ENCODE results near the gene PCBP3.
A peak's percentile ranks its signal among the peaks of the same experiment; 100 is the strongest.
"Not testable (repeated sequence)": the region's sequence is repeated elsewhere in the genome, so short reads cannot be mapped to it uniquely, and the experiment has no call there.

PCBP3 gene

GRCh38 chr21:45954921-45955320 lies 311.4 kb downstream of the PCBP3 start:
- no peak for DNase-seq (ENCODE audit: low read depth in 2 of 3, low spot score in 1 of 3)

DNA sequence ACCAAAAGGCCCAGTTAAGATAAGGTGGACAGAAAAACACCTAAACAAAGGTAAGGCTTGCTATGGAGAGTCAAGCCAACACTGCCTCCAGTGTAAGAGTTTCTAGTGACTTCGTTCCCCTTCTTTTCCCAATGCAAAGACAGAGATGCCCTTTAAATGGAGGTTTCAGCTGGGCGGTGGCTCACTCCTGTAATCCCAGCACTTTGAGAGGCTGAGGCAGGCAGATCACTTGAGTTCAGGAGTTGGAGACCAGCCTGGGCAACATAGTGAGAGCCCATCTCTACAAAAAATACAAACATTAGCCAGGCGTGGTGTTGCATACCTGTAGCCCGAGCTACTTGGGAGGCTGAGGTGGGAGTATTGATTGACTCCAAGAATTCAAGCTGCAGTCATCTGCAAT lies 314.0 kb downstream of the PCBP3 start:
- DNase-seq (ENCODE audit: low read depth in 2 of 3, low spot score in 1 of 3), result no peak

GRCh38 chr21:45957981-45958600 lies 314.6 kb downstream of the PCBP3 start:
- no peak for DNase-seq (ENCODE audit: low read depth in 2 of 3, low spot score in 1 of 3)

GRCh38 chr21:45959182-45959581 lies 315.7 kb downstream of the PCBP3 start:
- DNase-seq (ENCODE audit: low read depth in 2 of 3, low spot score in 1 of 3), result no peak

GRCh38 chr21:45959779-45960390 lies 316.4 kb downstream of the PCBP3 start:
- DNase-seq (ENCODE audit: low read depth in 2 of 3, low spot score in 1 of 3), result no peak

- not testable (repeated sequence) for DNase-seq (ENCODE audit: low read depth in 2 of 3, low spot score in 1 of 3)
Measured at GRCh38 chr21:45961408-45961807, 317.9 kb downstream of the PCBP3 start.

- DNase-seq (ENCODE audit: low read depth in 2 of 3, low spot score in 1 of 3), result no peak
Measured at GRCh38 chr21:45962531-45963231, 319.2 kb downstream of the PCBP3 start.

DNA sequence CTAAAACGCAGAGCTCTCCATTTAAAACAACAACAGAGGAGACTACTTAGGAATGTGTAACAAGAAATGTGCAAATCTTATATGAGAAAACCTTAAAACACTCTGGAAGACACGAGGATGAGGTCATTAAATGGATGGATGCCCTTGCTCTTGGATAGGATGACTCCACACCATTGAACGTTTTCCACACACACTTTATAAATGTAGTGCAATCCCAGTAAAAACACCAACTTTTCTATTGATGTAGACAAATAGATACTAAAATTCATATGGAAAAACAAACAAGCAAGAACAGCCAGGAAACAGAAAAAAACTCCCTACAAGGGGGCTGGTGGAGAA lies 319.7 kb downstream of the PCBP3 start:
- no peak for DNase-seq (ENCODE audit: low read depth in 2 of 3, low spot score in 1 of 3)

GRCh38 chr21:45964649-45965048 lies 321.1 kb downstream of the PCBP3 start:
- no peak for DNase-seq (ENCODE audit: low read depth in 2 of 3, low spot score in 1 of 3)

- no peak for DNase-seq (ENCODE audit: low read depth in 2 of 3, low spot score in 1 of 3)
Measured at GRCh38 chr21:45965084-45965809, 321.7 kb downstream of the PCBP3 start.

- no peak for DNase-seq (ENCODE audit: low read depth in 2 of 3, low spot score in 1 of 3)
Measured at GRCh38 chr21:45966791-45967394, 323.4 kb downstream of the PCBP3 start.

DNA sequence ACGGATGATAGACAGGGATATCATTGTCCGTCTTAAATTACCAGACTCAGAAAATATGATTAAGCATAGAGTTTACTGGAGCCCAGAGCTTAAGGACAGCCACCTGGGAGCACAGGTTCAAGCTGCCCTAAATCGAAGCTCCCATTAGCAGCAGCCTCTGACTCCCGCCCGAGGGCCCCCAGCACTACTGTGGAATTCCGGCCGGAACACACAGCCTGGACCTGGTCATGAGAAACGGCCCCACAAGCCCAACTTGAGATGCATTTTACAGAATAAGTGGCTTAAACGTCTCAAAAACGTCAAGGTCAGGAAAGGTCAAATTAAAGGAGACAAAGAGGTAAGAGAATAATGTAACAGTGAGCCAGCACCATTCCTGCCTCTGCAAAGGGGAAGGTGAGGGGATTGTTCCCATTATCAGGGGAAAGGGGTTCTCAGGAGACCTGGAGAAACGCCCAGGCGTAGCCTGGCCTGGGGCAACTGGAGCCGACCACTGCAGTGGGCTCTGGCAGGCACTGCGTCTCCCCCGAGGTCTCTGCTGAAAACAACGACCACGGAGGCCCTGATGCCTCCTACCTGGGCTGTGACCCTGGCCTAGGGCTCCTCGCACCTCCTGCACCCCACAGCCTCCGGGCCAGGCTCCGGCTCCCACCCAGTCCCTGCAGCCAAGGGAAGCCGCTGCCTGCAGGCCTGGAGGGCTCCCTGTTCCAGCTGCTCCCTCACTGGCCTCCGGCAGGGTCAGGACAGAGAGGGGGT lies 326.6 kb downstream of the PCBP3 start:
- DNase-seq (ENCODE audit: low read depth in 2 of 3, low spot score in 1 of 3), result no peak

GRCh38 chr21:45970674-45971615 lies 327.4 kb downstream of the PCBP3 start:
- peak; percentile 23 to 41 (median 34) for DNase-seq (ENCODE audit: low read depth in 2 of 3, low spot score in 1 of 3)

DNA sequence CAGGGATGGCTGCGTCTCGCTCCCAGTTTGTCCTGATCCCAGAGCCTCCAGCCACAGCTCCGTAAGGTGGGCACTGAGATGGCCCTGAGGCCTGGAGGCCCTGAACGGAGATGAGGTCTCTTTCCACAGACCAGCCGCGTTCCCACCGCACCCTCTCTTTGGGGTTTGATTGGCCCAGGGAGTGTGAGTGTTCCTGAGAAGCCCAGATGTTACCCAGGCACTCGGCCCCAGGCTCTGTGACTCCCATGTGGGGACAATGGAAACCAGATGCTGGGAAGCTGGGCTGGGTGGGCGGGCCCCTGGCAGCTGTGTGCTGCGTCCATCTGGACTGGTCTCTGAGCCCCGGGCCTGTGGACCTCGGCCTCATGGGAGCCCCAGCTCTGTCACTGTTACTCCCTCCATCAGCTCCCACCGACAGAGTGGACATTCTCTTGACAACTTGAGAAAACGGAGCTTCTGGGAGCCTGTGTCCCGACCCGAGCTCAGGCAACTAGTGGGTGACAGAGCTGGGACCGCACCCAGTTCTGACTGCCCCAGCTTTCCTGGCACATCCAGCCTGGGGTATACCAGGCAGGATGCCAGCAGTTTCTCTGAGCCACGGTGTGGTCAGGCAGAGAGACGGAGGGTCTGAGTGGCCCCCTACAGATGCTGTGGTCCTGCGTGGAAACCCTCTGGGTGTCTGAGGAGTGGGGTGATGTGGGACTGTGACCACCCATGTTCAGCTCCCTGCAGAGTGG lies 328.3 kb downstream of the PCBP3 start:
- no peak for DNase-seq (ENCODE audit: low read depth in 2 of 3, low spot score in 1 of 3)

GRCh38 chr21:45972353-45972715 lies 328.8 kb downstream of the PCBP3 start:
- no peak for DNase-seq (ENCODE audit: low read depth in 2 of 3, low spot score in 1 of 3)

- DNase-seq (ENCODE audit: low read depth in 2 of 3, low spot score in 1 of 3), result no peak
Measured at GRCh38 chr21:45972716-45973474, 329.4 kb downstream of the PCBP3 start.

GRCh38 chr21:45973475-45974072 lies 330.0 kb downstream of the PCBP3 start:
- peak; percentile 51 to 61 (median 52) for DNase-seq (ENCODE audit: low read depth in 2 of 3, low spot score in 1 of 3)

Data from stimulated activated CD4-positive, alpha-beta T cell treated with anti-CD3 and anti-CD28 coated beads, Interleukin-12 subunit alpha, Interleukin-12 subunit beta, amount 100 ng/mL, for 48 hours (primary cell).